HG03064 (cell line): ENCODE measurements around the gene KCTD15.

ENCODE experiments used
- ATAC-seq: cut with Tn5 transposase; IDR thresholded peaks from one replicate; pipeline ENCODE4 v1.9.1; 2021; ENCODE audit warnings: low read depth; ENCODE audit not compliant: unreplicated experiment

KCTD15 gene

DNA sequence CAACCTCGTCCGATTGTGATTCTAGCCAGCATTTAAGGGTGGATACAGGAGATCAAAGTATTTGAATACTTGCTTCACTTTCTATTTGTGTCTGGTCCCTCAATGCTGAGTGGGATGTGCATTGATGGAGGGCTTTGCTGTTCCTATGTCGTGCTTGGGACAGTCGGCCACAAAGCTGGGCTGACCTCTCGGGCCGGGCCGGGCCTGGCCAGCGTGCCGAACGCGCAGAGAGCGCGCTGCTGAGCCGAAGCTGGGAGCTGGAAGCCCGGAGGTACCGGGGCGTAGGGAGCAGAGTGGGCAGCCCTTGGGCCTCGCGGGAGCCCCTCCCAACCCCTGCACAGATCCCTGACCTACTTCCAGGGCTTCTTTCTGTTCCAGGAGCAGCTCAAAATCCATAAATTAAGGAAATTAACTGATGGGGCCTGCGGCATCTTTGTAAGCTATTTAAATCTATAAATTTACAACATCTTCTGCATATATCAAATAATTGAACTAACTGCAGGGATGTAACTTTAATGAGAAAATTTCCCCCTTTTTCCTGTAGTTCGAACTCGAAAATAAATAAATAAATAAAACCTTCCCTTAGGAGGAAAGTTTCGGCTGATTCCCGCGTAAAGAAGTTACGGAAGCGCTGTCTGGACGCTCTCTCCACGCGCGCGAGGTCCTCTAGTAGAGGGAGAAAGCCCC, 1.8 kb upstream of the KCTD15 start:
- ATAC-seq: no peak

DNA sequence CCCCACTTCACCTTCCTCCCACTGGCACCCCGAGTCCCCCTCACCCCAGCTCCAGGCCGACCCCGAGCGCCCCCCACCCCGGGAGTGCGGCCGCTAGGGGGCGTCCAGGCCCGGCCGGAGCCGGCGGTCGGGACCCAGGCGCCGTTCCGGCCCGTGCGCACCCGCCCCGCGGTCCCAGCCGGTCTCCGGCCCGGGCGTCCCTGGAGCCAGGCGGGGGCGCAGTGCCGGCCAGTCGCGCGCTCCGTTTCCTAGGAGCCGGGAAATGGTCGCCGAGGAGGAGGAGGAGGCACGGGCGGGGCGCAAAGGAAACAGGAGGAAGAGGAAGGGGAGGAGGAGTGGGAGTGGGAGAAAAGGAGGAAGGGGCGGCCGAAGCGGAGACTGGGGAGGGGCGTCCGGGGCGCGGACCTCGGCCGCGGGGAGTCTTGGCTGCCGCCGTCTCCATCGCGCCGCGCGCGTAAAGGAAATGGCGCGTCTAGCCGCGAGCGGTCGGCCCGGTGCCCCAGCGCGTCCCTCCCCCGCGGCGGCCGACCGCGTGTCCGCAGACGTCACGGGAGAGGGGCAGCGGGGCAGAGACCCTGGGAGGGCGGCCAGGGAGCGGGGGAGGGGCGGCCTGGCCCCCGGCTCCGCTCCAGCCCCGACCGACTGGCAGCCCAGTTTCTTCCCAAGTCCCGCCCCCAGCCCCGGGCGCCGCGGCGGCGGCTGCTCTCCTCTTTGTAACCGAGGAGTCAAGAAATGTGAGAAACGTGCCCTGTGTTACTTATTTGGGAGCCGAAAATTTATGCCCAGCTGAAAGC, 1.1 kb upstream of the KCTD15 start:
- no peak for ATAC-seq

GRCh38 chr19:33797802-33798671, 1.4 kb downstream of the KCTD15 start:
- ATAC-seq: no peak

- no peak for ATAC-seq
These were observed 2.0 kb downstream of the KCTD15 start for GRCh38 chr19:33798681-33799111.

GRCh38 chr19:33799476-33799875, 2.8 kb downstream of the KCTD15 start:
- ATAC-seq: no peak

GRCh38 chr19:33800012-33800680, 3.5 kb downstream of the KCTD15 start:
- ATAC-seq: no peak

DNA sequence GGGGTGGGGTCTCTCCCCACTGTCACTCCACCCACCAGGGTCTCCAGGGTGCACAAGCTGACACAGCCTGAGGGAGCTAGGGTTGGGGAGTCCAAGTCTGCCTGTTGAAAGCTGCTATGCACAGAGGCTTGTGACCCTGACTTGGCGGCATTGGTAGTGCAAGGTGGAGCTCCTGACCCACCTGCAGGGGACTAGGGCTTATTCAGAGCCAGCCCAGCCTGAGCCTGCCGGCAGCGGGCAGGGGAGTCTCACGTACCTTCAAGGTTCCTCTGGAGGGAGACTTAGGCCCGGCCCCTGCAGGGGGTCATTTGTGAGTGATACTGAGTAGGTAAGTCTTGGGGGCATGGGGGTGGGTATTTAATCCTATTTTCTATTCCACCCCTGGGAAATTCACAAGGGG, 4.7 kb downstream of the KCTD15 start:
- no peak for ATAC-seq

GRCh38 chr19:33802001-33802400, 5.3 kb downstream of the KCTD15 start:
- no peak for ATAC-seq

- ATAC-seq: no peak
These were observed 6.1 kb downstream of the KCTD15 start for GRCh38 chr19:33802801-33803200.

- no peak for ATAC-seq
These were observed 6.7 kb downstream of the KCTD15 start for GRCh38 chr19:33803383-33803782.

- ATAC-seq: no peak
These were observed 7.5 kb downstream of the KCTD15 start for GRCh38 chr19:33804021-33804799.

GRCh38 chr19:33805313-33805712, 8.6 kb downstream of the KCTD15 start:
- ATAC-seq: no peak

DNA sequence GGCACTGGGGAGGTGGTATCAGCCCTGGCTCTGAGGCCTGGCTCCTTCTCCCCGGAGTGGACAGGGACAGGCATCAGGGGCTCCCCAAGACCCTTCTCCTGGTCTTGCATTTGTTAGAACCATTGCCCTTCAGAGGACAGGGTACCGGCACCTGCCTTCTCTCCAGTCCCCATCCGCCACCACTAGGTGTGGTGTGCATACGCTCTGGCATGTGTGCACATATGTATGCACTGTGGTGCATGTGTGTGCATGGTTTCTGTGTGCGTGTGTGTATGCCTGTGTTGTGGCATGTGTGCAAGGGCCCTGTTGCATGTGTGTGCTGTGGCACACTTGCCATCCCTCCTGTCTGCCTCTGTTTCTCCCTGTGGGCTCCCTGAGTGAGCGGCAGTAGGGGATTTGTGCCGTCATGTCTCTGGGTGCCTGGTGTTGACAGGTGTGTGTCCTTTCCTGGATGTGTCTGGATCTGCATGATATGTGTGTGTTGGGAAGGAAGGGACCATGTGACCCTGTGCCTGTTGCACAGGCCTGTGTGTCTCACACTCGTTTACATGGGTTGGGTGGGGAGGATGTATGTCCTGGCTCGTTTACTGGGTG, 9.3 kb downstream of the KCTD15 start:
- no peak for ATAC-seq

DNA sequence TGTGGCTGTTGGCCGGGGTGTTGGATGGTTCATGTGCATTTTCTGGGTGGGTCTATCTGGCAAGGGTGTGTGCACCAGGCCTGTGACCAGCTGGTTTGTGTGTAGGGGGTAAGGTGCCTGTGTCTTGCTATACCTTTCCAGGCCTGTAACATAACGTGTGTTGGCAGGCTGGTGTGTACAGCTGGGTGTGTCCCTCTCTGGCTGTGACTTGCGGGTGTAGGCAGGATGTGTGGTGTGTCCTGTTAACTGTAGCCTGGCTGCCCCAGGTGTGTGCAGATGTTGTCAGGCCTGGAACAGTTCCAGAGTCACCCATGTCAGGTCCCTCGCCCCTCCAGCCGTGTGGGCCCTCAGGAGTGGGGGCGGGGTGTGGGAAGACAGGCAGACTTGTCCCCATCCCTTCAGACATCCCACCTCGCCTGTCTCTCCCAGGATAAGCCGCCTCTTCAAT, 9.8 kb downstream of the KCTD15 start:
- no peak for ATAC-seq

DNA sequence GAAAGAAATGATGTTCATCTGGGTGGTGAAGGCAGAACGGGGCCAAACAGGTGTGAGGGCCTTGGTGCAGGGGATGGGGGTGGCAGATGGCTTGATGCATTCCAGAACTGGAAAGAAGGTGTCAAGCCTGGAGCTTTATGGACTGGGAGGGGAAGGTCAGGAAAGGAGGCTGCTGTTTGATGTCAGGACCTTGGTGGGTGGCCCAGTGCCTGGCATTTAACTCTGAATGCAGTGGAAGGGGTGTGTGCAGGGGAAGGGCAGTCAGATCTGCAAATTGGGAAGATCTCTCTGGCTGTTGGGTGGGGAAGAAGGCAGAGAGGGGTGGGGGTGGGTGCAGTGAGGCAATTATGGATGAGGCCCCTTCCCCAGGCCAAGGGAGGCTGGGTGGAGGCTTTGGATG, 11.7 kb downstream of the KCTD15 start:
- ATAC-seq: no peak

- no peak for ATAC-seq
These were observed 13.3 kb downstream of the KCTD15 start for GRCh38 chr19:33809960-33810359.

GRCh38 chr19:33810821-33811220, 14.2 kb downstream of the KCTD15 start:
- ATAC-seq: no peak

- ATAC-seq: no peak
These were observed 14.6 kb downstream of the KCTD15 start for GRCh38 chr19:33811246-33811645.

- ATAC-seq: no peak
These were observed 15.2 kb downstream of the KCTD15 start for GRCh38 chr19:33811736-33812387.
